HepG2 (cell line): ENCODE data around the gene HRH3. TPM values are rescaled to one million over a fixed set of nuclear protein-coding genes. Genes with fewer than 3 reads are reported as not detected.

Source experiments
- ADNP ChIP-seq: sonication (generic); formaldehyde crosslinking; IDR thresholded peaks from 2 replicates; pipeline ENCODE4 v1.4.0; 2020; ENCODE audit warnings: missing genetic modification reagents
- ARNT2 ChIP-seq: sonication (generic); formaldehyde crosslinking; IDR thresholded peaks from 2 replicates; pipeline ENCODE4 v1.8.0; 2022; ENCODE audit warnings: mild to moderate bottlenecking, low read depth, missing genetic modification reagents, moderate library complexity
- DNMT1 ChIP-seq: sonication (generic); formaldehyde crosslinking; IDR thresholded peaks from 2 replicates; pipeline ENCODE4 v1.5.1; 2020; ENCODE audit warnings: mild to moderate bottlenecking, missing genetic modification reagents
- GABPB1 ChIP-seq: IDR thresholded peaks from 2 replicates; pipeline ENCODE4 v1.6.1; 2016; ENCODE audit warnings: mild to moderate bottlenecking, missing genetic modification reagents, moderate library complexity, missing compliant biosample characterization
- NCOA5 ChIP-seq: sonication (generic); formaldehyde crosslinking; IDR thresholded peaks from 2 replicates; pipeline ENCODE4 v1.4.0; 2020; ENCODE audit warnings: missing genetic modification reagents
- PHF5A ChIP-seq: IDR thresholded peaks from one replicate; pipeline ENCODE4 v1.6.1; 2018; ENCODE audit warnings: low read depth, missing genetic modification reagents; ENCODE audit not compliant: unreplicated experiment
- POLR2AphosphoS2 ChIP-seq: IDR thresholded peaks from 2 replicates; pipeline ENCODE4 v1.6.1; 2011; ENCODE audit warnings: low read depth, low read length, improper control_type of control experiment
- RFXAP ChIP-seq: sonication (generic); formaldehyde crosslinking; IDR thresholded peaks from 2 replicates; pipeline ENCODE4 v1.4.0; 2020; ENCODE audit warnings: missing genetic modification reagents, borderline replicate concordance
- SP5 ChIP-seq: IDR thresholded peaks from 2 replicates; pipeline ENCODE4 v1.6.1; 2016; ENCODE audit warnings: low read depth, borderline replicate concordance
- ZNF263 ChIP-seq: sonication (generic); formaldehyde crosslinking; IDR thresholded peaks from 2 replicates; pipeline ENCODE4 v1.4.0; 2020; ENCODE audit warnings: missing genetic modification reagents
- ZNF333 ChIP-seq: sonication (generic); formaldehyde crosslinking; IDR thresholded peaks from 2 replicates; pipeline ENCODE4 v1.4.0; 2020; ENCODE audit warnings: mild to moderate bottlenecking, missing genetic modification reagents, borderline replicate concordance
- ZNF781 ChIP-seq: sonication (generic); formaldehyde crosslinking; IDR thresholded peaks from 2 replicates; pipeline ENCODE4 v1.5.1; 2020; ENCODE audit warnings: borderline replicate concordance, mild to moderate bottlenecking, missing genetic modification reagents; ENCODE audit errors: not compliant biosample characterization
- polyA plus RNA-seq, 8 experiments: library from polyadenylated mRNA; depleted of rRNA in 3 of 8; stranded (reverse) in 7 of 8; unstranded in 1 of 8; fragments of >200 nt; fragmentation: Illumina TruSeq in 4 of 8; extraction: Trizol in 4 of 8; gene quantifications; 2 replicates each; pipeline versions ENCODE4 v1.2.1 to v1.2.3, GENCODE V29; 2011 to 2016; ENCODE audit warnings: low read depth in 4 of 8, missing spikeins in 1 of 8, mixed read lengths in 1 of 8; ENCODE audit not compliant: insufficient read depth in 1 of 8
- total RNA-seq, 5 experiments: library from RNA; depleted of rRNA; stranded (reverse); fragments of >200 nt; fragmentation: Illumina TruSeq; extraction: Trizol; gene quantifications; 2 replicates each; pipeline ENCODE4 v1.2.3, GENCODE V29; 2016; ENCODE audit warnings: low read depth in 1 of 5
- TF ChIP-seq, protein P1 (sequence below): sonication (generic); formaldehyde crosslinking; IDR thresholded peaks from 2 replicates; pipeline ENCODE4 v1.4.0; 2020; ENCODE audit warnings: mild to moderate bottlenecking, missing genetic modification reagents, borderline replicate concordance
- TF ChIP-seq, protein P2 (sequence below): sonication (generic); formaldehyde crosslinking; IDR thresholded peaks from 2 replicates; pipeline ENCODE4 v1.5.0; 2020; ENCODE audit warnings: missing genetic modification reagents
- TF ChIP-seq, protein P3 (sequence below): IDR thresholded peaks from 2 replicates; pipeline ENCODE4 v1.6.1; 2016; ENCODE audit warnings: missing compliant biosample characterization, missing genetic modification reagents, borderline replicate concordance
- TF ChIP-seq, protein P4 (sequence below): IDR thresholded peaks from 2 replicates; pipeline ENCODE4 v1.6.1; 2016; ENCODE audit warnings: missing compliant biosample characterization, missing genetic modification reagents, borderline replicate concordance
- TF ChIP-seq, protein P5 (sequence below): sonication (generic); formaldehyde crosslinking; IDR thresholded peaks from 2 replicates; pipeline ENCODE4 v1.5.1; 2020; ENCODE audit warnings: mild to moderate bottlenecking, missing genetic modification reagents, moderate library complexity
- TF ChIP-seq, protein P6 (sequence below): IDR thresholded peaks from 2 replicates; pipeline ENCODE4 v1.6.1; 2016; ENCODE audit warnings: low read depth, borderline replicate concordance

HRH3 gene
- total and polyA plus RNA-seq, 2 of the 13 experiments (the other 11 are each of a cell fraction or from before 2014, with no cell fraction given), result 0.18 TPM; not detected in 1

- TF ChIP-seq, protein P1, sequence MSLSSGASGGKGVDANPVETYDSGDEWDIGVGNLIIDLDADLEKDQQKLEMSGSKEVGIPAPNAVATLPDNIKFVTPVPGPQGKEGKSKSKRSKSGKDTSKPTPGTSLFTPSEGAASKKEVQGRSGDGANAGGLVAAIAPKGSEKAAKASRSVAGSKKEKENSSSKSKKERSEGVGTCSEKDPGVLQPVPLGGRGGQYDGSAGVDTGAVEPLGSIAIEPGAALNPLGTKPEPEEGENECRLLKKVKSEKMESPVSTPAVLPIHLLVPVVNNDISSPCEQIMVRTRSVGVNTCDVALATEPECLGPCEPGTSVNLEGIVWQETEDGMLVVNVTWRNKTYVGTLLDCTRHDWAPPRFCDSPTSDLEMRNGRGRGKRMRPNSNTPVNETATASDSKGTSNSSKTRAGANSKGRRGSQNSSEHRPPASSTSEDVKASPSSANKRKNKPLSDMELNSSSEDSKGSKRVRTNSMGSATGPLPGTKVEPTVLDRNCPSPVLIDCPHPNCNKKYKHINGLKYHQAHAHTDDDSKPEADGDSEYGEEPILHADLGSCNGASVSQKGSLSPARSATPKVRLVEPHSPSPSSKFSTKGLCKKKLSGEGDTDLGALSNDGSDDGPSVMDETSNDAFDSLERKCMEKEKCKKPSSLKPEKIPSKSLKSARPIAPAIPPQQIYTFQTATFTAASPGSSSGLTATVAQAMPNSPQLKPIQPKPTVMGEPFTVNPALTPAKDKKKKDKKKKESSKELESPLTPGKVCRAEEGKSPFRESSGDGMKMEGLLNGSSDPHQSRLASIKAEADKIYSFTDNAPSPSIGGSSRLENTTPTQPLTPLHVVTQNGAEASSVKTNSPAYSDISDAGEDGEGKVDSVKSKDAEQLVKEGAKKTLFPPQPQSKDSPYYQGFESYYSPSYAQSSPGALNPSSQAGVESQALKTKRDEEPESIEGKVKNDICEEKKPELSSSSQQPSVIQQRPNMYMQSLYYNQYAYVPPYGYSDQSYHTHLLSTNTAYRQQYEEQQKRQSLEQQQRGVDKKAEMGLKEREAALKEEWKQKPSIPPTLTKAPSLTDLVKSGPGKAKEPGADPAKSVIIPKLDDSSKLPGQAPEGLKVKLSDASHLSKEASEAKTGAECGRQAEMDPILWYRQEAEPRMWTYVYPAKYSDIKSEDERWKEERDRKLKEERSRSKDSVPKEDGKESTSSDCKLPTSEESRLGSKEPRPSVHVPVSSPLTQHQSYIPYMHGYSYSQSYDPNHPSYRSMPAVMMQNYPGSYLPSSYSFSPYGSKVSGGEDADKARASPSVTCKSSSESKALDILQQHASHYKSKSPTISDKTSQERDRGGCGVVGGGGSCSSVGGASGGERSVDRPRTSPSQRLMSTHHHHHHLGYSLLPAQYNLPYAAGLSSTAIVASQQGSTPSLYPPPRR (CRISPR knock-in tag), result no peak
- 0 out of 2 replicates have a peak, but pooled peaks have one; percentile 1 for TF ChIP-seq GABPB1 (CRISPR knock-in tag)
- TF ChIP-seq ZNF781 (CRISPR knock-in tag), result no peak
- TF ChIP-seq, protein P2, sequence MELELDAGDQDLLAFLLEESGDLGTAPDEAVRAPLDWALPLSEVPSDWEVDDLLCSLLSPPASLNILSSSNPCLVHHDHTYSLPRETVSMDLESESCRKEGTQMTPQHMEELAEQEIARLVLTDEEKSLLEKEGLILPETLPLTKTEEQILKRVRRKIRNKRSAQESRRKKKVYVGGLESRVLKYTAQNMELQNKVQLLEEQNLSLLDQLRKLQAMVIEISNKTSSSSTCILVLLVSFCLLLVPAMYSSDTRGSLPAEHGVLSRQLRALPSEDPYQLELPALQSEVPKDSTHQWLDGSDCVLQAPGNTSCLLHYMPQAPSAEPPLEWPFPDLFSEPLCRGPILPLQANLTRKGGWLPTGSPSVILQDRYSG, result no peak
- TF ChIP-seq ARNT2 (CRISPR knock-in tag), result no peak; the same call in 1 of the 2 replicates
- TF ChIP-seq PHF5A, result no peak
- TF ChIP-seq, protein P3, sequence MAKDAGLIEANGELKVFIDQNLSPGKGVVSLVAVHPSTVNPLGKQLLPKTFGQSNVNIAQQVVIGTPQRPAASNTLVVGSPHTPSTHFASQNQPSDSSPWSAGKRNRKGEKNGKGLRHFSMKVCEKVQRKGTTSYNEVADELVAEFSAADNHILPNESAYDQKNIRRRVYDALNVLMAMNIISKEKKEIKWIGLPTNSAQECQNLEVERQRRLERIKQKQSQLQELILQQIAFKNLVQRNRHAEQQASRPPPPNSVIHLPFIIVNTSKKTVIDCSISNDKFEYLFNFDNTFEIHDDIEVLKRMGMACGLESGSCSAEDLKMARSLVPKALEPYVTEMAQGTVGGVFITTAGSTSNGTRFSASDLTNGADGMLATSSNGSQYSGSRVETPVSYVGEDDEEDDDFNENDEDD (CRISPR knock-in tag), result 0 out of 2 replicates have a peak, but pooled peaks have one; percentile 50
- TF ChIP-seq, protein P4, sequence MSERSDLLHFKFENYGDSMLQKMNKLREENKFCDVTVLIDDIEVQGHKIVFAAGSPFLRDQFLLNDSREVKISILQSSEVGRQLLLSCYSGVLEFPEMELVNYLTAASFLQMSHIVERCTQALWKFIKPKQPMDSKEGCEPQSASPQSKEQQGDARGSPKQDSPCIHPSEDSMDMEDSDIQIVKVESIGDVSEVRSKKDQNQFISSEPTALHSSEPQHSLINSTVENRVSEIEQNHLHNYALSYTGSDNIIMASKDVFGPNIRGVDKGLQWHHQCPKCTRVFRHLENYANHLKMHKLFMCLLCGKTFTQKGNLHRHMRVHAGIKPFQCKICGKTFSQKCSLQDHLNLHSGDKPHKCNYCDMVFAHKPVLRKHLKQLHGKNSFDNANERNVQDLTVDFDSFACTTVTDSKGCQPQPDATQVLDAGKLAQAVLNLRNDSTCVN, result 0 out of 2 replicates have a peak, but pooled peaks have one; percentile 14
- TF ChIP-seq NCOA5, result no peak
- TF ChIP-seq DNMT1, result no peak; the same call in 1 of the 2 replicates
- TF ChIP-seq ADNP (CRISPR knock-in tag), result no peak
- TF ChIP-seq, protein P5, sequence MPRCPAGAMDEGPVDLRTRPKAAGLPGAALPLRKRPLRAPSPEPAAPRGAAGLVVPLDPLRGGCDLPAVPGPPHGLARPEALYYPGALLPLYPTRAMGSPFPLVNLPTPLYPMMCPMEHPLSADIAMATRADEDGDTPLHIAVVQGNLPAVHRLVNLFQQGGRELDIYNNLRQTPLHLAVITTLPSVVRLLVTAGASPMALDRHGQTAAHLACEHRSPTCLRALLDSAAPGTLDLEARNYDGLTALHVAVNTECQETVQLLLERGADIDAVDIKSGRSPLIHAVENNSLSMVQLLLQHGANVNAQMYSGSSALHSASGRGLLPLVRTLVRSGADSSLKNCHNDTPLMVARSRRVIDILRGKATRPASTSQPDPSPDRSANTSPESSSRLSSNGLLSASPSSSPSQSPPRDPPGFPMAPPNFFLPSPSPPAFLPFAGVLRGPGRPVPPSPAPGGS (CRISPR knock-in tag), result 0 out of 2 replicates have a peak, but pooled peaks have one; percentile 59
- no peak for TF ChIP-seq RFXAP (CRISPR knock-in tag)
- peak; percentile 63; the same call in 1 of the 2 replicates for TF ChIP-seq ZNF263
- no peak for TF ChIP-seq SP5 (CRISPR knock-in tag)
- TF ChIP-seq, protein P6, sequence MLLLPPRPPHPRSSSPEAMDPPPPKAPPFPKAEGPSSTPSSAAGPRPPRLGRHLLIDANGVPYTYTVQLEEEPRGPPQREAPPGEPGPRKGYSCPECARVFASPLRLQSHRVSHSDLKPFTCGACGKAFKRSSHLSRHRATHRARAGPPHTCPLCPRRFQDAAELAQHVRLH (CRISPR knock-in tag), result no peak; the same call in 1 of the 2 replicates
- no peak for TF ChIP-seq POLR2AphosphoS2
- peak; percentile 18; the same call in 1 of the 2 replicates for TF ChIP-seq ZNF333 (CRISPR knock-in tag)
These were observed 19.3 kb upstream of the HRH3 start (continued) for GRCh38 chr20:62239278-62239879.
